HepG2 (cell line): ENCODE results near the gene NBEAL1. TPM values are rescaled to one million over a fixed set of nuclear protein-coding genes. Genes with fewer than 3 reads are reported as not detected.
"Not testable (repeated sequence)": the region's sequence is repeated elsewhere in the genome, so short reads cannot be mapped to it uniquely, and the experiment has no call there.

Experiments
- ATAC-seq: fragments of 200-7000 bp; cut with Tn5 transposase; 3 replicates; pipeline ENCODE4 v1.9.1; 2020; ENCODE audit warnings: mild to moderate bottlenecking, moderate library complexity
- BruUV-seq: library from RNA; stranded (reverse); fragments of 400-500 nt; replicated peaks from 2 replicates; lab custom pipeline; 2021; lab: Mats Ljungman, UMichigan
- CTCF ChIA-PET: fragments of 300-600 bp; formaldehyde crosslinking; extraction: SDS; loops from one replicate; lab custom pipeline; 2021; ENCODE audit warnings: low total read pairs, inconsistent platforms, low intra/inter-chr PET ratio; lab: Yijun Ruan, JAX
- POLR2A ChIA-PET: fragments of 350-600 bp; sonication (Branson Sonifier 250); formaldehyde crosslinking; loops from one replicate; lab custom pipeline; 2020; ENCODE audit warnings: antibody characterized with exemption, inconsistent platforms; lab: Yijun Ruan, JAX
- DNase-seq: peaks from one replicate; pipeline ENCODE4 v3.0.0-alpha.2; 2015; ENCODE audit warnings: low spot score
- FAIRE-seq: peaks from 3 replicates; lab custom pipeline; 2011; peaks lifted over from hg19 to GRCh38; lab: Jason Lieb, UNC
- H2AFZ ChIP-seq: one replicate; pipeline ENCODE4 v1.6.1; 2011; ENCODE audit warnings: low read length, inconsistent platforms
- H3K27ac ChIP-seq: fragments of 300-600 bp; 3 replicates; pipeline ENCODE4 v1.8.0; 2011; ENCODE audit warnings: mixed run types, mild to moderate bottlenecking, mixed read lengths, low read length, inconsistent platforms; ENCODE audit not compliant: insufficient read depth; ENCODE audit errors: extremely low read length
- H3K27me3 ChIP-seq, 2 experiments: fragments of 200-600 bp in 1 of 2; 2 replicates in 1 of 2; 3 replicates in 1 of 2; pipeline versions ENCODE4 v1.6.0 to v1.8.0; 2011; ENCODE audit warnings: low read length in 2 of 2, mild to moderate bottlenecking in 2 of 2, moderate library complexity in 2 of 2, inconsistent platforms in 1 of 2; ENCODE audit not compliant: insufficient read depth in 2 of 2, control insufficient read depth in 1 of 2
- H3K36me3 ChIP-seq, 2 experiments: fragments of 200-600 bp in 1 of 2; replicated peaks in 1 of 2; 2 replicates in 1 of 2; 3 replicates in 1 of 2; pipeline versions ENCODE4 v1.5.1 to v1.8.0; 2011; ENCODE audit warnings: low read length in 2 of 2, inconsistent platforms in 1 of 2; ENCODE audit not compliant: insufficient read depth in 2 of 2, control insufficient read depth in 1 of 2
- H3K4me1 ChIP-seq: 2 replicates; pipeline ENCODE4 v1.5.1; 2012; ENCODE audit warnings: low read length, inconsistent platforms; ENCODE audit not compliant: insufficient read depth
- H3K4me2 ChIP-seq: 2 replicates; pipeline ENCODE4 v1.6.0; 2011; ENCODE audit warnings: low read depth, low read length, inconsistent platforms
- H3K4me3 ChIP-seq, 3 experiments: fragments of 200-600 bp in 1 of 3; sonication (generic), shearing (Covaris generic) in 1 of 3; replicated peaks in 1 of 3; 2 replicates each; pipeline ENCODE4 v1.5.1; 2011 to 2016; ENCODE audit warnings: low read length in 3 of 3, inconsistent platforms in 2 of 3, low read depth in 2 of 3, mild to moderate bottlenecking in 2 of 3, control low read depth in 1 of 3, mixed read lengths in 1 of 3; ENCODE audit not compliant: insufficient read depth in 1 of 3
- H3K79me2 ChIP-seq: one replicate; pipeline ENCODE4 v1.6.1; 2011; ENCODE audit warnings: low read length, inconsistent platforms; ENCODE audit not compliant: insufficient read depth
- H3K9ac ChIP-seq: 2 replicates; pipeline ENCODE4 v1.6.0; 2011; ENCODE audit warnings: mild to moderate bottlenecking, low read depth, low read length, inconsistent platforms; ENCODE audit not compliant: insufficient read depth
- H3K9me3 ChIP-seq: 2 replicates; pipeline ENCODE4 v1.5.1; 2012; ENCODE audit warnings: mild to moderate bottlenecking, low read length
- H4K20me1 ChIP-seq: 2 replicates; pipeline ENCODE4 v1.6.0; 2011; ENCODE audit warnings: inconsistent platforms, mild to moderate bottlenecking, low read length, moderate library complexity; ENCODE audit not compliant: insufficient read depth
- BHLHE40 ChIP-seq: IDR thresholded peaks from 2 replicates; pipeline ENCODE4 v1.6.1; 2011; ENCODE audit warnings: low read length, improper control_type of control experiment
- CEBPB ChIP-seq: IDR thresholded peaks from 2 replicates; pipeline ENCODE4 v1.6.1; 2011; ENCODE audit warnings: low read depth, low read length, improper control_type of control experiment, borderline replicate concordance
- CEBPG ChIP-seq: IDR thresholded peaks from 2 replicates; pipeline ENCODE4 v1.6.1; 2016
- FOXP1 ChIP-seq, 2 experiments: fragments of 450-650 bp in 1 of 2; IDR thresholded peaks; 2 replicates each; pipeline ENCODE4 v1.6.1; 2017 to 2018; ENCODE audit warnings: antibody characterized with exemption in 1 of 2
- HNF4A ChIP-seq: sonication (generic); formaldehyde crosslinking; IDR thresholded peaks from 2 replicates; pipeline ENCODE4 v1.4.0; 2020; ENCODE audit warnings: missing genetic modification reagents
- HOMEZ ChIP-seq: IDR thresholded peaks from 2 replicates; pipeline ENCODE4 v1.6.1; 2016; ENCODE audit warnings: low read depth
- MNT ChIP-seq: fragments of 450-650 bp; IDR thresholded peaks from 2 replicates; pipeline ENCODE4 v1.6.1; 2016
- NR2F1 ChIP-seq, 2 experiments: fragments of 450-650 bp in 1 of 2; formaldehyde crosslinking in 1 of 2; IDR thresholded peaks; 2 replicates each; pipeline versions ENCODE4 v1.5.0 to v1.6.1; 2016 to 2020; ENCODE audit warnings: mild to moderate bottlenecking in 1 of 2, missing compliant biosample characterization in 1 of 2, missing genetic modification reagents in 1 of 2, moderate library complexity in 1 of 2
- NR2F6 ChIP-seq, 2 experiments: IDR thresholded peaks; 2 replicates each; pipeline ENCODE4 v1.6.1; 2016; ENCODE audit warnings: antibody characterized with exemption in 1 of 2, mild to moderate bottlenecking in 1 of 2
- RARA ChIP-seq: IDR thresholded peaks from 2 replicates; pipeline ENCODE4 v1.6.1; 2016; ENCODE audit warnings: missing genetic modification reagents, missing compliant biosample characterization
- SKI ChIP-seq: fragments of 450-650 bp; IDR thresholded peaks from one replicate; pipeline ENCODE4 v1.6.1; 2018; ENCODE audit warnings: mild to moderate bottlenecking; ENCODE audit not compliant: partially characterized antibody
- SOX5 ChIP-seq: IDR thresholded peaks from 2 replicates; pipeline ENCODE4 v1.6.1; 2016; ENCODE audit warnings: borderline replicate concordance
- TEAD3 ChIP-seq: optimal IDR thresholded peaks from 2 replicates; pipeline ENCODE3; 2016; ENCODE audit warnings: borderline replicate concordance
- ZMYM4 ChIP-seq: sonication (generic); formaldehyde crosslinking; IDR thresholded peaks from 2 replicates; pipeline ENCODE4 v1.8.1; 2023; ENCODE audit warnings: mild to moderate bottlenecking, missing genetic modification reagents
- ZNF703 ChIP-seq: sonication (generic); formaldehyde crosslinking; IDR thresholded peaks from 2 replicates; pipeline ENCODE4 v1.5.1; 2020; ENCODE audit warnings: missing genetic modification reagents, mild to moderate bottlenecking, moderate library complexity, borderline replicate concordance
- WGBS: methylation state at CpG from one replicate; pipeline ENCODE4 v1.1.6; 2017; ENCODE audit warnings: low lambda C conversion rate; 5-methylcytosine and 5-hydroxymethylcytosine counted together
- in situ Hi-C: cut with HindIII; loops from 2 replicates; pipeline ENCODE4 v1.10.0; 2017; ENCODE audit warnings: low pct_unique_long_range_greater_than_20kb; ENCODE audit not compliant: extremely low pct_ligation_motif_present
- intact Hi-C: fragments of 100-400 bp; cut with micrococcal nuclease; formaldehyde crosslinking; loops from one replicate; pipeline ENCODE4 v1.10.0; 2022; ENCODE audit not compliant: unreplicated experiment
- polyA plus RNA-seq, 8 experiments: library from polyadenylated mRNA; depleted of rRNA in 3 of 8; stranded (reverse) in 7 of 8; unstranded in 1 of 8; fragments of >200 nt; fragmentation: Illumina TruSeq in 4 of 8; extraction: Trizol in 4 of 8; gene quantifications; 2 replicates each; pipeline versions ENCODE4 v1.2.1 to v1.2.3, GENCODE V29; 2011 to 2016; ENCODE audit warnings: low read depth in 4 of 8, missing spikeins in 1 of 8, mixed read lengths in 1 of 8; ENCODE audit not compliant: insufficient read depth in 1 of 8
- total RNA-seq, 5 experiments: library from RNA; depleted of rRNA; stranded (reverse); fragments of >200 nt; fragmentation: Illumina TruSeq; extraction: Trizol; gene quantifications; 2 replicates each; pipeline ENCODE4 v1.2.3, GENCODE V29; 2016; ENCODE audit warnings: low read depth in 1 of 5
- TF ChIP-seq, protein P1 (sequence below): IDR thresholded peaks from 2 replicates; pipeline ENCODE4 v1.4.0; 2020; ENCODE audit warnings: mild to moderate bottlenecking, missing genetic modification reagents

The NBEAL1 gene
- total and polyA plus RNA-seq, 2 of the 13 experiments (the other 11 are each of a cell fraction or from before 2014, with no cell fraction given): 6.4 to 15.7 TPM

DNA sequence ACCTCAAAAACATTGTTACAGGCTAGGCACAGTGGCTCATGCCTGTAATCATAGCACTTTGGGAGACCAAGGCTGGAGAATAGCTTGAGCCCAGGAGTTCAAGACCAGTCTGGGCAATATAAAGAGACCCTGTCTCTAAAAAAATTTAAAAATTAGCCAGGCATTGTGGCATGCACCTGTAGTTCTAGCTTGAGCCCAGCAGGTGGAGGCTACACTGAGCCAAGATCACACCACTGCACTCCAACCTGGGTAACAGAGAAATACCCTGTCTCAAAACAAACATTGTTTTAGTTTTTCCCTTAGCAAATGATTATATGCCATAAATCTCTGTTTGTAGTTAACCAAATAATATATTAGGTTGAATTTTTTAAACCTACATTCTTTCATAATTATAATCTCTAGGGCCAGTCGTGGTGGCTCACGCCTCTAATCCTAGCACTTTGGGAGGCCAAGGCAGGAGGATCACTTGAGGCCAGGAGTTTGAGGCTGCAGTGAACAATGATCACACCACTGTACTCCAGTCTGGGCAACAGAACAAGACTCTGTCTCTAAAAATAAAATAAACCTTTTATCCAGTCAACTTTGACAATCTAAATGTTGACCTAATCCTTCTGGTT is 210.9 kb downstream of the NBEAL1 start (continued):
- TF ChIP-seq ZNF703 (CRISPR knock-in tag): no peak

- CTCF ChIA-PET; H3K9me3 ChIP-seq; H3K36me3 ChIP-seq; BruUV-seq; H3K27me3 ChIP-seq; FAIRE-seq; H3K27ac ChIP-seq; H4K20me1 ChIP-seq; H3K79me2 ChIP-seq; H3K9ac ChIP-seq; H3K4me3 ChIP-seq; H2AFZ ChIP-seq; TF ChIP-seq FOXP1 (IDR thresholded peaks at IDR 0.05): not testable (repeated sequence)
- peaks cover 27% of the 10 kb centered on the region for H3K4me1 ChIP-seq
- POLR2A ChIA-PET: interaction anchor here (1.3 kb wide), 1 partner anchor 9 kb away, joined by 7 read pairs; the partner anchor contains the start of gene CYP20A1
- peak; percentile 36; the same call in 1 of the 2 replicates for TF ChIP-seq CEBPB
- peak; percentile 41; the same call in 1 of the 2 replicates for TF ChIP-seq CEBPG (CRISPR knock-in tag)
- peak; percentile 42 for TF ChIP-seq RARA (CRISPR knock-in tag)
- TF ChIP-seq HOMEZ (CRISPR knock-in tag): 0 out of 2 replicates have a peak, but pooled peaks have one; percentile 30
- TF ChIP-seq MNT: peak; percentile 26; the same call in 1 of the 2 replicates
- peak; percentile 40 to 88; a peak in 3 of 4 replicates for TF ChIP-seq NR2F1 (CRISPR knock-in tag; IDR thresholded peaks at IDR 0.05)
- TF ChIP-seq HNF4A (CRISPR knock-in tag): peak; percentile 29; the same call in 1 of the 2 replicates
- peak; percentile 66 for TF ChIP-seq TEAD3 (CRISPR knock-in tag)
- TF ChIP-seq, protein P1, sequence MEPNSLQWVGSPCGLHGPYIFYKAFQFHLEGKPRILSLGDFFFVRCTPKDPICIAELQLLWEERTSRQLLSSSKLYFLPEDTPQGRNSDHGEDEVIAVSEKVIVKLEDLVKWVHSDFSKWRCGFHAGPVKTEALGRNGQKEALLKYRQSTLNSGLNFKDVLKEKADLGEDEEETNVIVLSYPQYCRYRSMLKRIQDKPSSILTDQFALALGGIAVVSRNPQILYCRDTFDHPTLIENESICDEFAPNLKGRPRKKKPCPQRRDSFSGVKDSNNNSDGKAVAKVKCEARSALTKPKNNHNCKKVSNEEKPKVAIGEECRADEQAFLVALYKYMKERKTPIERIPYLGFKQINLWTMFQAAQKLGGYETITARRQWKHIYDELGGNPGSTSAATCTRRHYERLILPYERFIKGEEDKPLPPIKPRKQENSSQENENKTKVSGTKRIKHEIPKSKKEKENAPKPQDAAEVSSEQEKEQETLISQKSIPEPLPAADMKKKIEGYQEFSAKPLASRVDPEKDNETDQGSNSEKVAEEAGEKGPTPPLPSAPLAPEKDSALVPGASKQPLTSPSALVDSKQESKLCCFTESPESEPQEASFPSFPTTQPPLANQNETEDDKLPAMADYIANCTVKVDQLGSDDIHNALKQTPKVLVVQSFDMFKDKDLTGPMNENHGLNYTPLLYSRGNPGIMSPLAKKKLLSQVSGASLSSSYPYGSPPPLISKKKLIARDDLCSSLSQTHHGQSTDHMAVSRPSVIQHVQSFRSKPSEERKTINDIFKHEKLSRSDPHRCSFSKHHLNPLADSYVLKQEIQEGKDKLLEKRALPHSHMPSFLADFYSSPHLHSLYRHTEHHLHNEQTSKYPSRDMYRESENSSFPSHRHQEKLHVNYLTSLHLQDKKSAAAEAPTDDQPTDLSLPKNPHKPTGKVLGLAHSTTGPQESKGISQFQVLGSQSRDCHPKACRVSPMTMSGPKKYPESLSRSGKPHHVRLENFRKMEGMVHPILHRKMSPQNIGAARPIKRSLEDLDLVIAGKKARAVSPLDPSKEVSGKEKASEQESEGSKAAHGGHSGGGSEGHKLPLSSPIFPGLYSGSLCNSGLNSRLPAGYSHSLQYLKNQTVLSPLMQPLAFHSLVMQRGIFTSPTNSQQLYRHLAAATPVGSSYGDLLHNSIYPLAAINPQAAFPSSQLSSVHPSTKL (CRISPR knock-in tag): peak; percentile 30
- TF ChIP-seq SOX5 (CRISPR knock-in tag): 0 out of 2 replicates have a peak, but pooled peaks have one; percentile 11
- TF ChIP-seq SKI: peak; percentile 39
- peak; percentile 31; the same call in 1 of the 2 replicates for TF ChIP-seq NR2F6 (IDR thresholded peaks at IDR 0.05)
- peak; percentile 70 for TF ChIP-seq NR2F6 (CRISPR knock-in tag; IDR thresholded peaks at IDR 0.05)
- 0 out of 2 replicates have a peak, but pooled peaks have one; percentile 21 for TF ChIP-seq FOXP1 (CRISPR knock-in tag; IDR thresholded peaks at IDR 0.05)
- TF ChIP-seq BHLHE40: peak; percentile 79
- TF ChIP-seq ZMYM4 (CRISPR knock-in tag): peak; percentile 56; the same call in 1 of the 2 replicates
- in situ Hi-C loops: loop anchor here (10.0 to 25.0 kb wide), 3 partner anchors 225 to 685 kb away; no protein-coding TSS in a partner anchor
- ATAC-seq: peak; percentile 22; the same call in 1 of the 3 replicates
- WGBS: 4% methylated on average over 2 of the region's 2 CpGs
- intact Hi-C loops: loop anchor here (5.0 to 10.0 kb wide), 3 partner anchors 165 to 655 kb away; no protein-coding TSS in a partner anchor
- peak; percentile 24 for DNase-seq
- peak overlapping the region; percentile 3; the same call in 1 of the 2 replicates for H3K4me2 ChIP-seq
These were observed 215.0 kb downstream of the NBEAL1 start for GRCh38 chr2:203229674-203230073.
